UCSD-AML1 (cell line): ENCODE results near the gene POMGNT2.

Experiments used
- DNase-seq: peaks from one replicate; lab custom pipeline; 2025; ENCODE audit not compliant: unreplicated experiment; lab: John Stamatoyannopoulos, UW

POMGNT2 gene

GRCh38 chr3:43104039-43104438, 1.8 kb downstream of the POMGNT2 start:
- DNase-seq, result no peak

- no peak for DNase-seq
These were observed 3.0 kb downstream of the POMGNT2 start for GRCh38 chr3:43102773-43103480.

- no peak for DNase-seq
These were observed 7.1 kb downstream of the POMGNT2 start for GRCh38 chr3:43098761-43099160.

- DNase-seq, result no peak
These were observed 8.3 kb downstream of the POMGNT2 start for GRCh38 chr3:43097400-43098080.

- no peak for DNase-seq
These were observed 9.1 kb downstream of the POMGNT2 start for GRCh38 chr3:43096761-43097160.

GRCh38 chr3:43095370-43095769, 10.5 kb downstream of the POMGNT2 start:
- DNase-seq, result no peak

GRCh38 chr3:43094851-43095250, 11.0 kb downstream of the POMGNT2 start:
- DNase-seq, result no peak

- DNase-seq, result no peak
These were observed 11.5 kb downstream of the POMGNT2 start for GRCh38 chr3:43094381-43094780.

- DNase-seq, result no peak
These were observed 11.9 kb downstream of the POMGNT2 start for GRCh38 chr3:43093974-43094373.

GRCh38 chr3:43093006-43093405, 12.9 kb downstream of the POMGNT2 start:
- DNase-seq, result no peak

- DNase-seq, result no peak
These were observed 14.4 kb downstream of the POMGNT2 start for GRCh38 chr3:43091481-43091880.

- DNase-seq, result no peak
These were observed 15.6 kb downstream of the POMGNT2 start for GRCh38 chr3:43090238-43090637.

GRCh38 chr3:43089081-43089480, 16.8 kb downstream of the POMGNT2 start:
- DNase-seq, result no peak

GRCh38 chr3:43087249-43087776, 18.6 kb downstream of the POMGNT2 start:
- no peak for DNase-seq

GRCh38 chr3:43086460-43087165, 19.3 kb downstream of the POMGNT2 start:
- DNase-seq, result no peak

GRCh38 chr3:43082457-43082856, 23.4 kb downstream of the POMGNT2 start:
- no peak for DNase-seq

GRCh38 chr3:43081796-43082195, 24.1 kb downstream of the POMGNT2 start:
- DNase-seq, result no peak

- DNase-seq, result no peak
These were observed 24.9 kb downstream of the POMGNT2 start for GRCh38 chr3:43080726-43081568.

- no peak for DNase-seq
These were observed 26.1 kb downstream of the POMGNT2 start for GRCh38 chr3:43079536-43080332.

- no peak for DNase-seq
These were observed 28.2 kb downstream of the POMGNT2 start for GRCh38 chr3:43077707-43078106.
